Measurements from ENCODE around the gene PRKCE. TPM values are rescaled to one million over a fixed set of nuclear protein-coding genes. Genes with fewer than 3 reads are reported as not detected.

The PRKCE gene
- polyA plus RNA-seq, 2 donors = 2.6 to 2.9 TPM

DNA sequence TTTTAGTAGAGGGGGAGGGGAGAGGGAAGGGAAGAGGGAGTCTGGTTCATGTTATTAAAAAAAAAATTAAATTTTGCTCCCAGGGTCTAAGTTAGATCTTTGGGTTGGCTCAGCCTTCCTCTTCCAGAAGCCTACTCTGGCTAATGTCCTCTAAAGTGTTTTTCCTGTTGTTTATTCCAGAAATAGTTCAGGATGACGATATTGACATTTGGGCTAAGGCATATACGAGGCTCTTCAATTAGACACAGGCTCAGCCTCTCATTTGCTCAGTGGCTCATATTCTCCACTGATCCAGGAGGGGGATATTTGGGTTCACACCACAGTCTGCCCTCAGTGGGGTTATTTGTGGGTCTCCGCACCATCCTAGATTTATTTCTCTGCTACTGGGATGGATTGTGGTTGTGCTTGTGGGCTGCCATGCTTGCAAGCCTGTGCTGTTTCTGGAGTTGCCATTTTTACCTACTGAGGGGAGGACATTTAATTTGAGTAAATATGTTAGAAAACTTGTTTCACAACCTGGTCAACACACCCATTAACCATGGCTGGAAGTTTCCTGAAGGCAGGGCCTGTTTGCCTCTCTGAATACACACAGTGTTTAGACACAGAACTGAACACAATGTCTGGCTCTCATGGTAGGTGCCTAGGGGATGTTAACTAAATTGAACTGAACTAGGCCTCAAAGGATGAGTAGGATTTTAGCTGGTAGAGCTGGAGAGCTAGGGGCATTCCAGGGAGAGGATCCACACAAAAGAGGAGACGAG, 388.2 kb downstream of the PRKCE start:
- Histone ChIP-seq H3K27ac (ENCODE audit: low read depth in 2 of 2, low read length in 1 of 2) (no peak overlapping the region), H3K4me1 (ENCODE audit: control insufficient read depth in 2 of 2, insufficient read depth in 2 of 2, low read length in 1 of 2) (no peaks in the 10 kb centered on the region)

DNA sequence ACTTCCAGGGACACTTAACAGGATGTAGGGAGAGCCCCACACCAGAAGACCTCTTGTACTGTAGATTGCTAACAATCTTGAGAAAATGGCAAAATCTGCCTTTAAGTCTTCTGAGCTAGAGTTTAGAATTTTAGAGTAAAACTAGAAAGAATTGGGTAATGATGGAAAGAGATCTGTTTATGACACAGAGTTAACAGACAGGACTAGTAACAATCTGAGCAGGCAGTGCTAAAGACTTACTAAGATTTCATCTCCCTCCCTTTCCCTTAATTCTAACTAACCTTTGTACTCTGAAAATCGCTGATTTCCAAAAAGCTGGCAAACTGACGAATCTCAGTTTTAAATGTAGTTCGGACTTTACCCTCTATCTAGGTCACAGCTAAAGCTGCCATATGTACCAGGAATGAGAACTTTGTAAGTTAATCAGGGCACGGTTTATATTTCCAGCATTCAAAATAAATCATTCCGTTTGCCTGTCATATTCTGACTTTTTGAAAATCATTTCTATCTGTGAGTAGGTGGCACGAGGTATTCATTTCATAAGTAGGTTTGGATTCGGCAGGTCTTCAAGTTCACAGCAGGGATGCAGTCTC, 389.2 kb downstream of the PRKCE start:
- H3K4me1 ChIP-seq (ENCODE audit: control insufficient read depth in 2 of 2, insufficient read depth in 2 of 2, low read length in 1 of 2) = no peaks in the 10 kb centered on the region
- 72 to 86% methylated on average over 7 of the region's 7 CpGs for WGBS, 2 donors
- H3K9me3 ChIP-seq (ENCODE audit: control insufficient read depth in 2 of 2, insufficient read depth in 1 of 2, low read depth in 1 of 2, low read length in 1 of 2) = no peaks in the 10 kb centered on the region
- H3K36me3 ChIP-seq (ENCODE audit: control insufficient read depth in 2 of 2, insufficient read depth in 2 of 2, low read length in 1 of 2) = no peaks in the 10 kb centered on the region
- H3K27me3 ChIP-seq (ENCODE audit: control insufficient read depth in 1 of 2, insufficient read depth in 2 of 2, low read length in 2 of 2) = no peaks in the 10 kb centered on the region
- H3K27ac ChIP-seq (ENCODE audit: low read depth in 2 of 2, low read length in 1 of 2) = no peak overlapping the region
- no peak overlapping the region for H3K4me3 ChIP-seq (ENCODE audit: low read depth in 1 of 2, low read length in 2 of 2)

More for the DNA sequence above, 388.2 kb downstream of the PRKCE start:
- Histone ChIP-seq H3K36me3 (ENCODE audit: control insufficient read depth in 2 of 2, insufficient read depth in 2 of 2, low read length in 1 of 2) (no peaks in the 10 kb centered on the region), H3K9me3 (ENCODE audit: control insufficient read depth in 2 of 2, insufficient read depth in 1 of 2, low read depth in 1 of 2, low read length in 1 of 2) (no peaks in the 10 kb centered on the region), H3K4me3 (ENCODE audit: low read depth in 1 of 2, low read length in 2 of 2) (no peak overlapping the region), H3K27me3 (ENCODE audit: control insufficient read depth in 1 of 2, insufficient read depth in 2 of 2, low read length in 2 of 2) (no peaks in the 10 kb centered on the region)
- 83 to 85% methylated on average over 4 of the region's 4 CpGs for WGBS, 2 donors

DNA sequence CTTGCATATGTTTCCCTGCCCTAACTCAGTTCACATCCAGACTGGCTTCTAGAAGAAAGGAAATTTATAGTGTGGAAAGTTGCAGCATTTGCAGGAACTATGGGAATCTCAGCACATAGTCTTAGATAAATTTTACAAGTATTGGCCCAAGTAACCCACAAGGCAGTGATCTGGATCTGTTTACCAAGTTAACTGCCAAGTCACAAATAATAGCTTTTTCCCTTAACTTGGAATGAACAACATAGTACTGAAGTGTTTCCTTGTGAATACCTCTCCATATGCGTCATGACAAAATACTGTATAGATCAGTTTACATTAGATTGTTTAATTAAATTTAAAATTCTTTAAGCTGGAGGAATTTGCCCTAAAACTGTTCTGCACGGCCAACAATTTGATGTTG, 390.0 kb downstream of the PRKCE start:
- no peak overlapping the region for H3K27ac ChIP-seq (ENCODE audit: low read depth in 2 of 2, low read length in 1 of 2)

GRCh38 chr2:46042207-46042637, 390.7 kb downstream of the PRKCE start:
- Histone ChIP-seq H3K9me3 (ENCODE audit: control insufficient read depth in 2 of 2, insufficient read depth in 1 of 2, low read depth in 1 of 2, low read length in 1 of 2) (no peaks in the 10 kb centered on the region), H3K27me3 (ENCODE audit: control insufficient read depth in 1 of 2, insufficient read depth in 2 of 2, low read length in 2 of 2) (no peaks in the 10 kb centered on the region), H3K27ac (ENCODE audit: low read depth in 2 of 2, low read length in 1 of 2) (no peak overlapping the region), H3K4me1 (ENCODE audit: control insufficient read depth in 2 of 2, insufficient read depth in 2 of 2, low read length in 1 of 2) (peaks cover under 1 to 2% of the 10 kb centered on the region in 2 donors), H3K36me3 (ENCODE audit: control insufficient read depth in 2 of 2, insufficient read depth in 2 of 2, low read length in 1 of 2) (no peaks in the 10 kb centered on the region), H3K4me3 (ENCODE audit: low read depth in 1 of 2, low read length in 2 of 2) (no peak overlapping the region)
- 62 to 80% methylated on average over 4 of the region's 4 CpGs for WGBS, 2 donors

More for the DNA sequence above, 390.0 kb downstream of the PRKCE start:
- Histone ChIP-seq H3K27me3 (ENCODE audit: control insufficient read depth in 1 of 2, insufficient read depth in 2 of 2, low read length in 2 of 2) (no peaks in the 10 kb centered on the region), H3K9me3 (ENCODE audit: control insufficient read depth in 2 of 2, insufficient read depth in 1 of 2, low read depth in 1 of 2, low read length in 1 of 2) (no peaks in the 10 kb centered on the region), H3K4me1 (ENCODE audit: control insufficient read depth in 2 of 2, insufficient read depth in 2 of 2, low read length in 1 of 2) (peaks cover 0 to 2% of the 10 kb centered on the region in 2 donors), H3K4me3 (ENCODE audit: low read depth in 1 of 2, low read length in 2 of 2) (no peak overlapping the region), H3K36me3 (ENCODE audit: control insufficient read depth in 2 of 2, insufficient read depth in 2 of 2, low read length in 1 of 2) (no peaks in the 10 kb centered on the region)
- 69 to 75% methylated on average over 2 of the region's 2 CpGs for WGBS, 2 donors

DNA sequence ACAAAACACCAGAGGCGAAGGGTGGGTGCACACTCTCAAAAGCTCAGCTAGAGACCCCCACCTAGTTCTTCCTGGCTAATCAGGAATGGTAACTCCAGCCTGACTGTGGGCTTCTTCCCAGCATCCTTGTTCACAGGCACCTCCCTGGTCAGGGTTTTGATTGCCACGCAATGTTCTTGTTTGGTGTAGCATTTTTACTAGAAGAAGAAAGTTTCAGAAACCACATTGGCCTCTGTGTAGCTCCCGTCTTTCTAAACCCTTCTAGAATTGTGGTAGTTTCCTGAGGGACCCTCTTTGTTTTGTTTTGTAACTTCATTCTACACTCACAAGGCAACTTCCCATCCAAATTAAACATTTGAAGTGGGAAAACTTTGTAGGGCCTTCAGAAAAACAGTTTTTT, 391.2 kb downstream of the PRKCE start:
- no peak overlapping the region for H3K27ac ChIP-seq (ENCODE audit: low read depth in 2 of 2, low read length in 1 of 2)
- H3K27me3 ChIP-seq (ENCODE audit: control insufficient read depth in 1 of 2, insufficient read depth in 2 of 2, low read length in 2 of 2) = no peaks in the 10 kb centered on the region
- H3K36me3 ChIP-seq (ENCODE audit: control insufficient read depth in 2 of 2, insufficient read depth in 2 of 2, low read length in 1 of 2) = no peaks in the 10 kb centered on the region
- peaks cover 2% of the 10 kb centered on the region in 2 donors for H3K4me1 ChIP-seq (ENCODE audit: control insufficient read depth in 2 of 2, insufficient read depth in 2 of 2, low read length in 1 of 2)
- no peak overlapping the region for H3K4me3 ChIP-seq (ENCODE audit: low read depth in 1 of 2, low read length in 2 of 2)
- H3K9me3 ChIP-seq (ENCODE audit: control insufficient read depth in 2 of 2, insufficient read depth in 1 of 2, low read depth in 1 of 2, low read length in 1 of 2) = no peaks in the 10 kb centered on the region
- WGBS, 2 donors = 73 to 83% methylated on average over 3 of the region's 3 CpGs

- peaks cover 7 to 8% of the 10 kb centered on the region in 2 donors for H3K4me1 ChIP-seq (ENCODE audit: control insufficient read depth in 2 of 2, insufficient read depth in 2 of 2, low read length in 1 of 2)
- no peaks in the 10 kb centered on the region for H3K9me3 ChIP-seq (ENCODE audit: control insufficient read depth in 2 of 2, insufficient read depth in 1 of 2, low read depth in 1 of 2, low read length in 1 of 2)
- no peaks in the 10 kb centered on the region for H3K27me3 ChIP-seq (ENCODE audit: control insufficient read depth in 1 of 2, insufficient read depth in 2 of 2, low read length in 2 of 2)
- H3K36me3 ChIP-seq (ENCODE audit: control insufficient read depth in 2 of 2, insufficient read depth in 2 of 2, low read length in 1 of 2) = no peaks in the 10 kb centered on the region
- no peak overlapping the region for H3K4me3 ChIP-seq (ENCODE audit: low read depth in 1 of 2, low read length in 2 of 2)
- H3K27ac ChIP-seq (ENCODE audit: low read depth in 2 of 2, low read length in 1 of 2) = no peak overlapping the region
Measured at GRCh38 chr2:46045888-46046287, 394.4 kb downstream of the PRKCE start.

GRCh38 chr2:46047290-46047689, 395.8 kb downstream of the PRKCE start:
- Histone ChIP-seq H3K9me3 (ENCODE audit: control insufficient read depth in 2 of 2, insufficient read depth in 1 of 2, low read depth in 1 of 2, low read length in 1 of 2) (no peaks in the 10 kb centered on the region), H3K27me3 (ENCODE audit: control insufficient read depth in 1 of 2, insufficient read depth in 2 of 2, low read length in 2 of 2) (no peaks in the 10 kb centered on the region), H3K36me3 (ENCODE audit: control insufficient read depth in 2 of 2, insufficient read depth in 2 of 2, low read length in 1 of 2) (no peaks in the 10 kb centered on the region), H3K4me3 (ENCODE audit: low read depth in 1 of 2, low read length in 2 of 2) (no peak overlapping the region), H3K27ac (ENCODE audit: low read depth in 2 of 2, low read length in 1 of 2) (peak overlapping the region in 1 of 2 donors; percentile 49), H3K4me1 (ENCODE audit: control insufficient read depth in 2 of 2, insufficient read depth in 2 of 2, low read length in 1 of 2) (peaks cover 7 to 8% of the 10 kb centered on the region in 2 donors)
- 56 to 58% methylated on average over 5 of the region's 5 CpGs for WGBS, 2 donors

DNA sequence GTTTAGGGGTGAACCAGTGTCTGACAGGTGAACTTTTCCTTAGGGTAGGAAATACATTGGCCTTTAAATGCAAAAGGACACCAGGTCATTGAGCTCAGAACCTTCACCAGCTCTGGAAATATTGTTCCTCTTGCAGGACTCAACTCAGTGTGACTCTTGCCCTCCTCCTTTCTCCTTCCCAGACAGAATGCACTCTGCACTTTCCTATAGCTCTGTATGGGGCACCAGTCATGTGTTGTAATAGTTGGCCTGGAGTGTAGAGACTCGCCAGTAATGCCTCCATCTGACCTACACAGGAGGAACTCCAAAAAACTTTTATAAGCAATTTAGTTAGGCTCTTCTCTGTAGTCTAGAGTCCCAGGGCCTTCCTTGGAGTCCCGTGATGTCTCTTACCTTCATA, 397.2 kb downstream of the PRKCE start:
- peaks cover 0 to 2% of the 10 kb centered on the region in 2 donors for H3K36me3 ChIP-seq (ENCODE audit: control insufficient read depth in 2 of 2, insufficient read depth in 2 of 2, low read length in 1 of 2)
- no peaks in the 10 kb centered on the region for H3K27me3 ChIP-seq (ENCODE audit: control insufficient read depth in 1 of 2, insufficient read depth in 2 of 2, low read length in 2 of 2)
- no peak overlapping the region for H3K4me3 ChIP-seq (ENCODE audit: low read depth in 1 of 2, low read length in 2 of 2)
- H3K9me3 ChIP-seq (ENCODE audit: control insufficient read depth in 2 of 2, insufficient read depth in 1 of 2, low read depth in 1 of 2, low read length in 1 of 2) = no peaks in the 10 kb centered on the region
- 91 to 96% methylated on average over 2 of the region's 2 CpGs for WGBS, 2 donors
- peaks cover 7 to 8% of the 10 kb centered on the region in 2 donors for H3K4me1 ChIP-seq (ENCODE audit: control insufficient read depth in 2 of 2, insufficient read depth in 2 of 2, low read length in 1 of 2)
- H3K27ac ChIP-seq (ENCODE audit: low read depth in 2 of 2, low read length in 1 of 2) = no peak overlapping the region

GRCh38 chr2:46050027-46050426, 398.6 kb downstream of the PRKCE start:
- Histone ChIP-seq H3K9me3 (ENCODE audit: control insufficient read depth in 2 of 2, insufficient read depth in 1 of 2, low read depth in 1 of 2, low read length in 1 of 2) (no peaks in the 10 kb centered on the region), H3K27me3 (ENCODE audit: control insufficient read depth in 1 of 2, insufficient read depth in 2 of 2, low read length in 2 of 2) (no peaks in the 10 kb centered on the region), H3K4me1 (ENCODE audit: control insufficient read depth in 2 of 2, insufficient read depth in 2 of 2, low read length in 1 of 2) (peaks cover 7 to 8% of the 10 kb centered on the region in 2 donors), H3K4me3 (ENCODE audit: low read depth in 1 of 2, low read length in 2 of 2) (no peak overlapping the region), H3K36me3 (ENCODE audit: control insufficient read depth in 2 of 2, insufficient read depth in 2 of 2, low read length in 1 of 2) (peaks cover 0 to 2% of the 10 kb centered on the region in 2 donors), H3K27ac (ENCODE audit: low read depth in 2 of 2, low read length in 1 of 2) (peak overlapping the region in 1 of 2 donors; percentile 20)
- WGBS, 2 donors = 45 to 62% methylated on average over 8 of the region's 8 CpGs

Measured in esophagus (tissue), 2 donors.